ENCODE measurements around the gene ZDHHC21. TPM values are rescaled to one million over a fixed set of nuclear protein-coding genes. Genes with fewer than 3 reads are reported as not detected.
A peak's percentile ranks its signal among the peaks of the same experiment; 100 is the strongest.

The ZDHHC21 gene
- total RNA-seq, 2 donors from 2014 or later: 6.5 to 7.0 TPM

GRCh38 chr9:14627513-14627912, 65.7 kb downstream of the ZDHHC21 start:
- H3K9me3 ChIP-seq (ENCODE audit: control insufficient read depth, low read length, poor library complexity, severe bottlenecking): no peaks in the 10 kb centered on the region
- ATAC-seq (no peak), DNase-seq (no peak)
- H3K36me3 Mint-ChIP-seq (ENCODE audit: low read depth): peaks cover 14% of the 10 kb centered on the region
- no peak overlapping the region for H3K27ac Mint-ChIP-seq
- no peaks in the 10 kb centered on the region for H3K27me3 Mint-ChIP-seq
- peaks cover 3% of the 10 kb centered on the region for H3K4me1 Mint-ChIP-seq
- H3K4me3 Mint-ChIP-seq: no peak overlapping the region

GRCh38 chr9:14618836-14619420, 74.3 kb downstream of the ZDHHC21 start:
- no peak for DNase-seq
- Mint-ChIP-seq H3K4me1 (no peaks in the 10 kb centered on the region), H3K36me3 (ENCODE audit: low read depth) (peaks cover 4% of the 10 kb centered on the region), H3K27me3 (no peaks in the 10 kb centered on the region), H3K4me3 (no peak overlapping the region), H3K27ac (no peak overlapping the region)
- H3K9me3 ChIP-seq (ENCODE audit: control insufficient read depth, low read length, poor library complexity, severe bottlenecking): no peaks in the 10 kb centered on the region
- ATAC-seq: no peak

- H3K9me3 ChIP-seq (ENCODE audit: control insufficient read depth, low read length, poor library complexity, severe bottlenecking): no peaks in the 10 kb centered on the region
- ATAC-seq (peak; percentile 44), DNase-seq (no peak)
- Mint-ChIP-seq H3K4me1 (no peaks in the 10 kb centered on the region), H3K36me3 (ENCODE audit: low read depth) (no peaks in the 10 kb centered on the region), H3K27me3 (no peaks in the 10 kb centered on the region), H3K4me3 (no peak overlapping the region), H3K27ac (no peak overlapping the region)
These were observed 76.8 kb downstream of the ZDHHC21 start for GRCh38 chr9:14616188-14616982.

- Mint-ChIP-seq H3K4me1 (no peaks in the 10 kb centered on the region), H3K27me3 (no peaks in the 10 kb centered on the region), H3K36me3 (ENCODE audit: low read depth) (no peaks in the 10 kb centered on the region), H3K27ac (no peak overlapping the region), H3K4me3 (no peak overlapping the region)
- H3K9me3 ChIP-seq (ENCODE audit: control insufficient read depth, low read length, poor library complexity, severe bottlenecking): no peaks in the 10 kb centered on the region
- ATAC-seq: no peak
- no peak for DNase-seq
These were observed 84.7 kb downstream of the ZDHHC21 start for GRCh38 chr9:14608540-14608939.

- ATAC-seq: no peak
- no peaks in the 10 kb centered on the region for H3K36me3 Mint-ChIP-seq (ENCODE audit: low read depth)
These were observed 95.9 kb downstream of the ZDHHC21 start for GRCh38 chr9:14597171-14597799.

GRCh38 chr9:14593406-14593805, 99.8 kb downstream of the ZDHHC21 start:
- Mint-ChIP-seq H3K4me1 (no peaks in the 10 kb centered on the region), H3K27me3 (no peaks in the 10 kb centered on the region), H3K36me3 (ENCODE audit: low read depth) (no peaks in the 10 kb centered on the region), H3K27ac (no peak overlapping the region), H3K4me3 (no peak overlapping the region)
- DNase-seq: no peak
- no peaks in the 10 kb centered on the region for H3K9me3 ChIP-seq (ENCODE audit: control insufficient read depth, low read length, poor library complexity, severe bottlenecking)
- no peak for ATAC-seq

More at GRCh38 chr9:14597171-14597799, 95.9 kb downstream of the ZDHHC21 start:
- Mint-ChIP-seq H3K4me3 (no peak overlapping the region), H3K27me3 (no peaks in the 10 kb centered on the region), H3K4me1 (no peaks in the 10 kb centered on the region), H3K27ac (no peak overlapping the region)
- H3K9me3 ChIP-seq (ENCODE audit: control insufficient read depth, low read length, poor library complexity, severe bottlenecking): no peaks in the 10 kb centered on the region
- DNase-seq: no peak

GRCh38 chr9:14591411-14591810, 101.8 kb downstream of the ZDHHC21 start:
- no peaks in the 10 kb centered on the region for H3K9me3 ChIP-seq (ENCODE audit: control insufficient read depth, low read length, poor library complexity, severe bottlenecking)
- Mint-ChIP-seq H3K36me3 (ENCODE audit: low read depth) (no peaks in the 10 kb centered on the region), H3K27ac (no peak overlapping the region), H3K4me3 (no peak overlapping the region), H3K4me1 (no peaks in the 10 kb centered on the region), H3K27me3 (no peaks in the 10 kb centered on the region)
- ATAC-seq: no peak
- no peak for DNase-seq

DNA sequence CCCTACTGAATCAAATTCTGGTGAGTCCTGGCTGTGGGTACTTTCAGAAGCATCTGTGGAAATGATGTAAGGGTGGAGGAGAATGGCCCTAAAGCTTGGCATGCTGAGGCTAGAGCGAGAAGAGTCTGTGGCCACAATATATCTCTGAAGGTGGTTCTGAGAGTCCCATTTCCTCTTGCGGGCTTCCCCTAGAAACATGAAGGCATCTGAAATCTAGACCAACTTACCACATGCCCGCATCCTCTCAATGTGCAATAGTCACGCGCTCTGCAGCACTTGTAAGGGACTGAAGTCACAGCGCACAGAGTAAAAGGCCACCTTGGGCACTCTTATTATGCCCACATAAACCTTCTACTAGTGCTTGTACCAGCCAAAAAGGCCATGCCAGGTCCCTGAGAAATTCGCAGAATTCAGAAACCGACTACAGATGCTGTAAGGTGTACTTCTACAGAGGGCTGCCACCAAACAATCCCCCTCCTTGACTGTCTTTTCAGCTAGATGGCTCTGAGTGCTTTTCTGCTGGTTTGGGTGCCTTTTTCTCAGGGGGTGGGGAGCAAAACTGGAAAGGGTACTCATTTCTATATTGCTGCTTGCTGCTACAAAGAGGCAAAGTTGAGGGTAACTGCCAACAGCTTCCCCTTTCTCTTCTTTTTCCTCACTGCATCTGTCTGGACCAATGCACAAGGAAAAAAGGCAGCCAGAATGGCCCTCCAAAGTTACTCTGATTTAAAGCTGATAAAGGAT, 107.3 kb downstream of the ZDHHC21 start:
- Mint-ChIP-seq H3K27me3 (no peaks in the 10 kb centered on the region), H3K4me1 (peaks cover 8% of the 10 kb centered on the region), H3K4me3 (no peak overlapping the region), H3K27ac (no peak overlapping the region), H3K36me3 (ENCODE audit: low read depth) (no peaks in the 10 kb centered on the region)
- no peak for DNase-seq
- H3K9me3 ChIP-seq (ENCODE audit: control insufficient read depth, low read length, poor library complexity, severe bottlenecking): peaks cover 4% of the 10 kb centered on the region
- ATAC-seq: peak; percentile 90

DNA sequence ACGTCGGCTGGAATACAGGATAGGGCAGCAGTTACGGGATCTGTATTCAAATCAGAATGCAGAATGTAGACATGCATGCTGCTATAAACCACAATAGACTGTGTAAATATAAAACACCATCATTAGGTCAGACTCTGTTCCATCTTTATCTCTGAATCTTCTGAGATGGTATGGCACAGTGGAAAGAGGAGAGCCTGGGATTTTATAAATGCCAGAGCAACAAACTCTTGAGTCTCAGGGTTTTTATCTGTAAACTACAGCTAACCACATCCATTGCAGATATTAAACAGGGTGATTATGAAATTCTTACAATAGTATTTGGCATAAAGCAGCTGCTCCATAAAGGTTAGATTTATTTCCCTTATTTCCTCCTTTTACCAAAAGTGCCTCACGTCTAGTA, 108.7 kb downstream of the ZDHHC21 start:
- DNase-seq (no peak), ATAC-seq (no peak)
- peaks cover 8% of the 10 kb centered on the region for H3K4me1 Mint-ChIP-seq
- no peak overlapping the region for H3K27ac Mint-ChIP-seq
- no peaks in the 10 kb centered on the region for H3K36me3 Mint-ChIP-seq (ENCODE audit: low read depth)
- H3K9me3 ChIP-seq (ENCODE audit: control insufficient read depth, low read length, poor library complexity, severe bottlenecking): peaks cover 4% of the 10 kb centered on the region
- H3K4me3 Mint-ChIP-seq: no peak overlapping the region
- H3K27me3 Mint-ChIP-seq: no peaks in the 10 kb centered on the region

DNA sequence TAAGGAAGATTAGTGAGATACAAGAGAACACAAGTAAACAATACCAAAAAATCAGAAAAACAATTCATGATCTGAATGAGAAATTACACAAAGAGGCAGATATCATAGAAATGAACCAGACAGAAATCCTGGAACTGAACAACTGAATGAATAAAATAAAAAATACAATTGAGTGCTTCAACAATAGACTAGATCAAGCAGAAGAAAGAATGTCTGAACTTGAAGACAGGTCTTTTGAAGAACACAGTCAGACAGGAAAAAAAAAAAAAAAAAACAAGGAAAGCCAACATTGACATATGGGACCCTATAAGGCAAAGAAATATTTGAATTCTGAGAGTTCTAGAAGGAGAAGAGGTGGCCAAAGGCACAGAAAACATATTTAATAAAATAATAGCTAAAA, 115.2 kb downstream of the ZDHHC21 start:
- ATAC-seq (no peak), DNase-seq (no peak)
- no peak overlapping the region for H3K4me3 Mint-ChIP-seq
- H3K36me3 Mint-ChIP-seq (ENCODE audit: low read depth): no peaks in the 10 kb centered on the region
- H3K27ac Mint-ChIP-seq: no peak overlapping the region
- no peaks in the 10 kb centered on the region for H3K27me3 Mint-ChIP-seq
- H3K9me3 ChIP-seq (ENCODE audit: control insufficient read depth, low read length, poor library complexity, severe bottlenecking): peaks cover 11% of the 10 kb centered on the region
- no peaks in the 10 kb centered on the region for H3K4me1 Mint-ChIP-seq

DNA sequence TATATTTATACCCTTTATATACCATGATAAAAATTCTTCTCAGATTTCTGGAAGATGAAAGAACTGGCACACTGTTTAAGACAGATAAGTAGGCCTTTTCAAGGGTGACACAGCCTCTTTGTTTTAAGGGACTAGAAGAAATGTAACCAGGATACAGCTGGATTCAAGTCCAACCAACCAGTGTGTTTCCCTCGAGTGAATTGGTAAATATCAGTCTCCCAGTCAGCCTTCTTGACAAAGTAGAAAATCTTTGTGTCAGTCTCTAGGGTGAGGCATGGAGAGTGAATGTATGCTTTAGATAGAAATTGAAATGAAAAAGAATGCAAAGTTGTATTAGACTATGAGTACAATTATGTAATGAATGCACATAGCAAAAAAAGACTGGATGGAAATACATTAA, 119.1 kb downstream of the ZDHHC21 start:
- no peak for ATAC-seq
- Mint-ChIP-seq H3K27me3 (no peaks in the 10 kb centered on the region), H3K4me3 (no peak overlapping the region)

DNA sequence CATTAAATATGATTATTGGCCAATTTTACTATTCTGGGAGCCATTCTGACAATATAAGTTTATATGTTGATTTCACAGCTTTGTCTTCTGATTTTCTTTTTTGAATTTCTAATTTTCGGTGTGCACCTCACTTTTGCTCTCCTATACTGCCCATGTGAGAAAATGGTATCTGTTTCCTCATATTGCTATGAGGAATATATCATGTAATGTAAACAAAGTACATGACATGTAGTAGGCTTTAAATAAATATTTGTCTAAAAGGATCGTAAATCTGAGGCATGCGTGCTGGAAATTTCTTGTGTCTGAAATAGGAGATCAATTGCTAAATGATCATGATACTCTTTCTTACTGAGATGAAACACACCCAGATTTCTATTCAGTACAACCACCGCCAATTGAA, 119.9 kb downstream of the ZDHHC21 start:
- ATAC-seq (no peak), DNase-seq (no peak)
- Mint-ChIP-seq H3K4me3 (no peak overlapping the region), H3K27ac (no peak overlapping the region), H3K4me1 (no peaks in the 10 kb centered on the region), H3K36me3 (ENCODE audit: low read depth) (no peaks in the 10 kb centered on the region), H3K27me3 (no peaks in the 10 kb centered on the region)
- H3K9me3 ChIP-seq (ENCODE audit: control insufficient read depth, low read length, poor library complexity, severe bottlenecking): peaks cover 3% of the 10 kb centered on the region

More for the DNA sequence above, 119.1 kb downstream of the ZDHHC21 start:
- DNase-seq: no peak
- no peaks in the 10 kb centered on the region for H3K36me3 Mint-ChIP-seq (ENCODE audit: low read depth)
- no peaks in the 10 kb centered on the region for H3K4me1 Mint-ChIP-seq
- no peak overlapping the region for H3K27ac Mint-ChIP-seq
- H3K9me3 ChIP-seq (ENCODE audit: control insufficient read depth, low read length, poor library complexity, severe bottlenecking): peaks cover 7% of the 10 kb centered on the region

GRCh38 chr9:14565352-14566016, 127.7 kb downstream of the ZDHHC21 start:
- H3K9me3 ChIP-seq (ENCODE audit: control insufficient read depth, low read length, poor library complexity, severe bottlenecking): no peaks in the 10 kb centered on the region
- Mint-ChIP-seq H3K4me1 (no peaks in the 10 kb centered on the region), H3K27me3 (no peaks in the 10 kb centered on the region), H3K36me3 (ENCODE audit: low read depth) (no peaks in the 10 kb centered on the region), H3K4me3 (no peak overlapping the region), H3K27ac (no peak overlapping the region)
- DNase-seq (no peak), ATAC-seq (no peak)
